Measurements from ENCODE around the gene TTPAL. TPM values are rescaled to one million over a fixed set of nuclear protein-coding genes. Genes with fewer than 3 reads are reported as not detected.

Gene TTPAL
- total and polyA plus RNA-seq, 2 donors (not counting 3 experiments of a cell fraction or from before 2014, with no cell fraction given), result 4.0 to 8.0 TPM

DNA sequence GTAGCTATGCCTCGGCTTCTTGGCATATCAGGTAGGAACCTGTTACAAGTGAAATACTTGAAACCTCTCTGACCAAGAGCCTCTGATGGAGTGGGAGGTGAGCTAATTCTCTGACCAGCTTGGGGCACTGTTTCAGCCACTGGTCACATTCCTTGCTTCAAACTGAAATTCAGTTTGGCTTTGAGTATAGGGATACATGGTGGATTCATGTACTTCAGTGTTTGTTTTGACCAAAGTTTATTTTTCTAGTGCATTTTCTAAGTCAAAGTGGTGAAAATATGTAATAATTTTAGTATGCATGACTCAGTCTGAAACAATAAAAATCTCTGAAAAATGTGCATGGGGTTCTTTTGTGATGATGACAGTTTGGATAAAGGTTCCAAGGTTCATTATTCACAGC is 18.6 kb downstream of the TTPAL start:
- Histone ChIP-seq H3K36me3 (ENCODE audit: control insufficient read depth in 2 of 2, extremely low read depth in 1 of 2, insufficient read depth in 2 of 2, low read length in 2 of 2) (peaks cover 18 to 28% of the 10 kb centered on the region in 2 experiments), H3K79me2 (ENCODE audit: control insufficient read depth, insufficient read depth, low read length) (no peaks in the 10 kb centered on the region), H3K4me3 (replicated peaks in 1 of 3; ENCODE audit: insufficient read depth in 1 of 3, low read depth in 1 of 3, low read length in 3 of 3) (no peak overlapping the region), H3K4me1 (ENCODE audit: control insufficient read depth, extremely low read depth, insufficient read depth, low read length) (no peaks in the 10 kb centered on the region), H4K20me1 (replicated peaks; ENCODE audit: control insufficient read depth, extremely low read depth, insufficient read depth, low read length) (no peaks in the 10 kb centered on the region), H3K9me3 (replicated peaks; ENCODE audit: control insufficient read depth, insufficient read depth, low read length) (no peaks in the 10 kb centered on the region), H3K27me3 (ENCODE audit: control insufficient read depth in 2 of 2, insufficient read depth in 2 of 2, low read length in 2 of 2) (no peaks in the 10 kb centered on the region), H3K27ac (ENCODE audit: insufficient read depth, low read depth, low read length) (no peak overlapping the region), H3K4me2 (ENCODE audit: insufficient read depth, low read length) (no peak overlapping the region), H3K9me1 (replicated peaks; ENCODE audit: control insufficient read depth, extremely low read depth, insufficient read depth, low read length) (no peaks in the 10 kb centered on the region), H2AFZ (ENCODE audit: low read depth, low read length) (no peak overlapping the region), H3K9ac (replicated peaks; ENCODE audit: extremely low read depth, insufficient read depth, low read length) (no peak overlapping the region)
- dilution Hi-C loops (cut with MboI; ENCODE audit: extremely low pct_ligation_motif_present, low sequenced_read_pairs), result no loop called here
- no peak for TF ChIP-seq EZH2 (IDR thresholded peaks at IDR 0.05; ENCODE audit: borderline replicate concordance, low read depth, low read length, severe bottlenecking)
- DNase-seq (ENCODE audit: low read depth, low spot score), result no peak
- intact Hi-C loops (cut with micrococcal nuclease), result no loop called here
- CTCF ChIA-PET, result interaction anchor here (1.2 kb wide), 1 partner anchor 14 kb away, joined by 3 read pairs; no protein-coding TSS in a partner anchor
- FAIRE-seq, result no peak
- BruUV-seq (replicated peaks), result no TSS peak
- POLR2A ChIA-PET, result no interaction called here

- TF ChIP-seq GATA2 (IDR thresholded peaks at IDR 0.05; ENCODE audit: insufficient read depth, insufficient read length, low read depth, low read length) (no peak), MAX (IDR thresholded peaks at IDR 0.05; ENCODE audit: insufficient read depth, insufficient read length) (no peak), JUN (IDR thresholded peaks at IDR 0.05; ENCODE audit: borderline replicate concordance, insufficient read depth, insufficient read length, low read depth) (no peak), POLR2A (IDR thresholded peaks at IDR 0.05; ENCODE audit: low read depth, low read length) (no peak), EZH2 (IDR thresholded peaks at IDR 0.05; ENCODE audit: borderline replicate concordance, low read depth, low read length, severe bottlenecking) (no peak)
- TF ChIP-seq, protein P1, sequence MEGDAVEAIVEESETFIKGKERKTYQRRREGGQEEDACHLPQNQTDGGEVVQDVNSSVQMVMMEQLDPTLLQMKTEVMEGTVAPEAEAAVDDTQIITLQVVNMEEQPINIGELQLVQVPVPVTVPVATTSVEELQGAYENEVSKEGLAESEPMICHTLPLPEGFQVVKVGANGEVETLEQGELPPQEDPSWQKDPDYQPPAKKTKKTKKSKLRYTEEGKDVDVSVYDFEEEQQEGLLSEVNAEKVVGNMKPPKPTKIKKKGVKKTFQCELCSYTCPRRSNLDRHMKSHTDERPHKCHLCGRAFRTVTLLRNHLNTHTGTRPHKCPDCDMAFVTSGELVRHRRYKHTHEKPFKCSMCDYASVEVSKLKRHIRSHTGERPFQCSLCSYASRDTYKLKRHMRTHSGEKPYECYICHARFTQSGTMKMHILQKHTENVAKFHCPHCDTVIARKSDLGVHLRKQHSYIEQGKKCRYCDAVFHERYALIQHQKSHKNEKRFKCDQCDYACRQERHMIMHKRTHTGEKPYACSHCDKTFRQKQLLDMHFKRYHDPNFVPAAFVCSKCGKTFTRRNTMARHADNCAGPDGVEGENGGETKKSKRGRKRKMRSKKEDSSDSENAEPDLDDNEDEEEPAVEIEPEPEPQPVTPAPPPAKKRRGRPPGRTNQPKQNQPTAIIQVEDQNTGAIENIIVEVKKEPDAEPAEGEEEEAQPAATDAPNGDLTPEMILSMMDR (IDR thresholded peaks at IDR 0.05; ENCODE audit: extremely low read depth in 1 of 2, insufficient read depth in 1 of 2, low read depth in 1 of 2, low read length in 2 of 2), result no peak
- Histone ChIP-seq H3K4me3 (replicated peaks in 1 of 3; ENCODE audit: insufficient read depth in 1 of 3, low read depth in 1 of 3, low read length in 3 of 3) (no peak overlapping the region), H3K4me1 (ENCODE audit: control insufficient read depth, extremely low read depth, insufficient read depth, low read length) (no peaks in the 10 kb centered on the region), H3K27me3 (ENCODE audit: control insufficient read depth in 2 of 2, insufficient read depth in 2 of 2, low read length in 2 of 2) (no peaks in the 10 kb centered on the region), H4K20me1 (replicated peaks; ENCODE audit: control insufficient read depth, extremely low read depth, insufficient read depth, low read length) (no peaks in the 10 kb centered on the region), H3K27ac (ENCODE audit: insufficient read depth, low read depth, low read length) (peak overlapping the region; percentile 5), H3K36me3 (ENCODE audit: control insufficient read depth in 2 of 2, extremely low read depth in 1 of 2, insufficient read depth in 2 of 2, low read length in 2 of 2) (peaks cover 14 to 24% of the 10 kb centered on the region in 2 experiments), H2AFZ (ENCODE audit: low read depth, low read length) (no peak overlapping the region), H3K79me2 (ENCODE audit: control insufficient read depth, insufficient read depth, low read length) (no peaks in the 10 kb centered on the region), H3K4me2 (ENCODE audit: insufficient read depth, low read length) (no peak overlapping the region), H3K9me3 (replicated peaks; ENCODE audit: control insufficient read depth, insufficient read depth, low read length) (no peaks in the 10 kb centered on the region), H3K9me1 (replicated peaks; ENCODE audit: control insufficient read depth, extremely low read depth, insufficient read depth, low read length) (no peaks in the 10 kb centered on the region), H3K9ac (replicated peaks; ENCODE audit: extremely low read depth, insufficient read depth, low read length) (no peak overlapping the region)
- ChIA-PET POLR2A (no interaction called here), CTCF (interaction anchor here (1.2 kb wide), 1 partner anchor 14 kb away, joined by 3 read pairs; no protein-coding TSS in a partner anchor)
- no peak for DNase-seq (ENCODE audit: low read depth, low spot score)
- intact Hi-C loops (cut with micrococcal nuclease) (no loop called here), dilution Hi-C loops (cut with MboI; ENCODE audit: extremely low pct_ligation_motif_present, low sequenced_read_pairs) (no loop called here)
- no peak for FAIRE-seq
- no TSS peak for BruUV-seq (replicated peaks)
Observed at GRCh38 chr20:44494681-44495080, 19.0 kb downstream of the TTPAL start.

All from endothelial cell of umbilical vein (primary cell).